ENCODE data around the gene SEPSECS. TPM values are rescaled to one million over a fixed set of nuclear protein-coding genes. Genes with fewer than 3 reads are reported as not detected.

SEPSECS gene
- total RNA-seq, 1 donor from 2014 or later, result 8.5 TPM

DNA sequence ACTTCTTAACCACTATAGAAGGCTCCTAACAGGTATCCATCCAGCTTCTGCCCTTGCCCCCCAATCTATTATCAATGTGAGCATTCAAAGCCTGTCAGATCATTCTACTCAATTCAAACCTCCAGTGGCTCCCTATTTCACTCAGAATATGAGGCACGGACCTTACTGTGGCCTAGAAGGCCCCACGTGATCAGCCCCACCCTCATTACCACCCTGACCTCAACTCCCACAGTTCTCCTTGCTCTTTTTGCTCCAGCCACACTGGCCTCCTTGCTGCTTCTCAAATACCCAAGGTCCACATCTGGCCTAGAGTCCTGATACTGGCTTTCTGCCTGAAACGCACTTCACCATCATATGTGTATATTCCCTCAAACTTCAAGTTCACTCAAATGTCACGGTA is 18.7 kb downstream of the SEPSECS start:
- ATAC-seq (no peak), DNase-seq (no peak)
- no peaks in the 10 kb centered on the region for H3K27me3 ChIP-seq
- TF ChIP-seq, protein P1, sequence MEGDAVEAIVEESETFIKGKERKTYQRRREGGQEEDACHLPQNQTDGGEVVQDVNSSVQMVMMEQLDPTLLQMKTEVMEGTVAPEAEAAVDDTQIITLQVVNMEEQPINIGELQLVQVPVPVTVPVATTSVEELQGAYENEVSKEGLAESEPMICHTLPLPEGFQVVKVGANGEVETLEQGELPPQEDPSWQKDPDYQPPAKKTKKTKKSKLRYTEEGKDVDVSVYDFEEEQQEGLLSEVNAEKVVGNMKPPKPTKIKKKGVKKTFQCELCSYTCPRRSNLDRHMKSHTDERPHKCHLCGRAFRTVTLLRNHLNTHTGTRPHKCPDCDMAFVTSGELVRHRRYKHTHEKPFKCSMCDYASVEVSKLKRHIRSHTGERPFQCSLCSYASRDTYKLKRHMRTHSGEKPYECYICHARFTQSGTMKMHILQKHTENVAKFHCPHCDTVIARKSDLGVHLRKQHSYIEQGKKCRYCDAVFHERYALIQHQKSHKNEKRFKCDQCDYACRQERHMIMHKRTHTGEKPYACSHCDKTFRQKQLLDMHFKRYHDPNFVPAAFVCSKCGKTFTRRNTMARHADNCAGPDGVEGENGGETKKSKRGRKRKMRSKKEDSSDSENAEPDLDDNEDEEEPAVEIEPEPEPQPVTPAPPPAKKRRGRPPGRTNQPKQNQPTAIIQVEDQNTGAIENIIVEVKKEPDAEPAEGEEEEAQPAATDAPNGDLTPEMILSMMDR (IDR thresholded peaks at IDR 0.05), result no peak
- no peaks in the 10 kb centered on the region for H3K4me1 ChIP-seq
- no peak overlapping the region for H3K27ac ChIP-seq
- no peak overlapping the region for H3K4me3 ChIP-seq
- H3K36me3 ChIP-seq, result peaks cover 29% of the 10 kb centered on the region
- no peaks in the 10 kb centered on the region for H3K9me3 ChIP-seq
- intact Hi-C loops (cut with DNase I), result no loop called here

DNA sequence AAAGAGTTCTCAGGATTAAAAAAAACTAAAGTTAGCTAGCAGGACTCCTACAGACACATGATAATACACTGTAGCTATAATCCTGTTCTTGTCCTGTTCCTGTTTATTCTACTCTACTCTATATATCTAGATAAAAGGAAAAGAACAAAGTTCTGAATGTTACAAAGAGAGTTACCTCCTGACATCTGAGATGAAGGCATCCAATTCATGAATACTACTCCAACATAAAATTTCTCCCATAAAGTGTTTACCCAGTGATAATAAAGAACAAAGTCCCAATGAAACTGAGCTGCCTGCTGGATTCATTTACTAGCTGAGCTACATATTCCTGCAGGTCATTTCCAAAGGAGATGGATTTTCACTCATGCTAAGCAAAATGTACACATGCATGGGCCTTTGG is 27.1 kb downstream of the SEPSECS start:
- ATAC-seq (no peak), DNase-seq (no peak)
- intact Hi-C loops (cut with DNase I), result no loop called here
- Histone ChIP-seq H3K4me3 (no peak overlapping the region), H3K27me3 (no peaks in the 10 kb centered on the region), H3K36me3 (no peaks in the 10 kb centered on the region), H3K4me1 (no peaks in the 10 kb centered on the region), H3K9me3 (no peaks in the 10 kb centered on the region), H3K27ac (no peak overlapping the region)
- TF ChIP-seq, protein P1 (IDR thresholded peaks at IDR 0.05), result no peak

DNA sequence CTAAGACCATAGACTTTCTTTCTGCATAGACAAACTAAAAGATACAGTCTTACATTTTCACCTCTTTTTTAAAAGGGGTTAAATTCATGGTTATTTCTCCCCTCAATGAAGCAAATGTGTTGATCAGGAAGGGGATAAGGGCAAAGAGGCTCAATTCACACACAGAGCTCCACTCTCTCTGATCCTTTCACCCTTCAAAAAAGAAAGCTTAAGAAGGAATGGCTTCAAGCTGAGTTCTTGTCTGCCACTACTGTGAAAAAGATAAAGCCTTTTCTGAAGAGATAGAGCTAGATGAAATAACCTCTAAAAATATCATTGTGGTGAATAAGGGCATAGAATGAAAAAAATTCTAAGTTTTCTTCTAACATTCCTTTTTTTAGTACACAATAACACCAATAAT is 28.3 kb downstream of the SEPSECS start:
- Histone ChIP-seq H3K36me3 (no peaks in the 10 kb centered on the region), H3K27ac (no peak overlapping the region), H3K4me1 (no peaks in the 10 kb centered on the region), H3K4me3 (no peak overlapping the region), H3K27me3 (no peaks in the 10 kb centered on the region), H3K9me3 (no peaks in the 10 kb centered on the region)
- TF ChIP-seq, protein P1 (IDR thresholded peaks at IDR 0.05), result no peak
- intact Hi-C loops (cut with DNase I), result no loop called here
- DNase-seq (no peak), ATAC-seq (no peak)

DNA sequence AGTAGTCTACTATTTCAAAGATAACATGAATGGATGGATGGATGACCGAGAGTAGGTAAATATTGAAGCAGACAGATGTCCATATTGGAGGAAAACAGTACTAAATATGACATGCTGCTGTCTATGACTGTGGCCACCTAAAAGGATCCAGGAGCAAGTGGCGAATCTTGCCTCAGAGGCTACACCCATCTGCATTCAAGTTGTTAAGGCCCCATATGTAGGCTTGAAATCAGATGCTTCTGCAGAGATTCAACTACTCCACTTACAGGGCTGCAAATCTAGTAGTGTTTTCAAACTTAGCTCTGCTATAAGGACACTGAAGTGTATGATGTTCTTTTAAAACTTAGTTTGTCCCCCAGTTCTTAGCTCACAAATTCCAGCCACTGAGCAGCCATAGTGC is 28.9 kb downstream of the SEPSECS start:
- H3K4me3 ChIP-seq, result no peak overlapping the region
- no peaks in the 10 kb centered on the region for H3K9me3 ChIP-seq
- intact Hi-C loops (cut with DNase I), result no loop called here
- DNase-seq (no peak), ATAC-seq (no peak)
- H3K27me3 ChIP-seq, result no peaks in the 10 kb centered on the region
- no peaks in the 10 kb centered on the region for H3K4me1 ChIP-seq
- TF ChIP-seq, protein P1 (IDR thresholded peaks at IDR 0.05), result no peak
- no peaks in the 10 kb centered on the region for H3K36me3 ChIP-seq
- no peak overlapping the region for H3K27ac ChIP-seq

DNA sequence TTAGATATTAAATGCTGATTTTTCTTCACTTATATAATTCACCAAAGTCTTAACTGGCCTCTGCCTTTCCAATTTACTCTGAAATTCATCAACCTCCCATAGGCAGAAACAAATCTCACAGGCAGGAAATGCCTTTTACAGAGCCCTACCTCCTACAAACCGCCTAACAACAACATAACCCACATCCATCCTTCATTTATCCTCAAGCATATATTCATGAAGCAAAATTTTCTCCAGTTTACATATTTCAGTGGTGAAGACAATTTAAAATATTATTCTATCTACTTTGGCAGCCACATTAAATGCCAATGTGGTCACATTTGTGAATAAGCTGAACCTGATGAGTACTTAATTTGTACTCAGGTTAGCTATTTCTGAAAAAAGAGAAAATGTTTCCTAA is 30.3 kb downstream of the SEPSECS start:
- intact Hi-C loops (cut with DNase I), result no loop called here
- TF ChIP-seq, protein P1 (IDR thresholded peaks at IDR 0.05), result no peak
- ATAC-seq, result no peak

DNA sequence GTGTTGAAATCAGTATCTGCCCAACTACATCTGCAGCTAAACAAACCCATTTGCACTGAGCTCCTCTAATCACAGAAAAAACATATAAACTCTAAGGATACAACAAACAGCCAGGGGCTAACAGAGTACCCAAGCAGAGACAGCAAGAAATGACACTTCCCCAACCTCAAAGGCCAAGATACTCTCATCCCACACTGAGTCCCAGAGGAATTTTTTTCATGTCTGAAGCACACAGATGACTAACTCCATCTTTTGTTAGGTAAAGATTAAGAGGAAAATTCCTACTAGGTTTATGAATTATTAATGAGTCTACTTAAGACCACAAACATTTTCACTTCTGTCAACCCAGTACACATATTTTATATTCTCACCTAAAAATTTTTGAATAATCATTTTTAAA is 31.6 kb downstream of the SEPSECS start:
- Histone ChIP-seq H3K4me3 (no peak overlapping the region), H3K9me3 (no peaks in the 10 kb centered on the region), H3K27me3 (no peaks in the 10 kb centered on the region), H3K4me1 (no peaks in the 10 kb centered on the region), H3K27ac (no peak overlapping the region), H3K36me3 (peaks cover 21% of the 10 kb centered on the region)
- TF ChIP-seq, protein P1 (IDR thresholded peaks at IDR 0.05), result no peak
- ATAC-seq (no peak), DNase-seq (no peak)
- intact Hi-C loops (cut with DNase I), result no loop called here

More for the DNA sequence above, 30.3 kb downstream of the SEPSECS start:
- no peak for DNase-seq
- H3K36me3 ChIP-seq, result peaks cover 9% of the 10 kb centered on the region
- H3K4me3 ChIP-seq, result no peak overlapping the region
- no peaks in the 10 kb centered on the region for H3K9me3 ChIP-seq
- no peaks in the 10 kb centered on the region for H3K27me3 ChIP-seq
- H3K4me1 ChIP-seq, result no peaks in the 10 kb centered on the region
- no peak overlapping the region for H3K27ac ChIP-seq

All from upper lobe of right lung (tissue), 1 donor.